DOHH2 (cell line): ENCODE data around the gene FAM237A.

Experiments used
- CTCF ChIP-seq: fragments of 200-600 bp; sonication (generic); IDR thresholded peaks from one replicate; pipeline ENCODE4 v1.5.1; 2014; ENCODE audit warnings: antibody characterized with exemption, mild to moderate bottlenecking, low read depth, low read length; ENCODE audit not compliant: poor library complexity, severe bottlenecking
- EZH2phosphoT487 ChIP-seq: fragments of 200-600 bp; sonication (generic); IDR thresholded peaks from 2 replicates; pipeline ENCODE4 v1.6.1; 2017; ENCODE audit warnings: borderline replicate concordance, mild to moderate bottlenecking, antibody characterized with exemption, low read length, moderate library complexity, mixed read lengths

- TF ChIP-seq CTCF (no peak), EZH2phosphoT487 (no peak)
Measured at GRCh38 chr2:206635015-206635414, 7.3 kb upstream of the FAM237A start.
